GM21447 (cell line): Measurements from ENCODE around the gene MORC3.
A peak's percentile ranks its signal among the peaks of the same experiment; 100 is the strongest.
"Not testable (repeated sequence)": the region's sequence is repeated elsewhere in the genome, so short reads cannot be mapped to it uniquely, and the experiment has no call there.

Source experiments
- ATAC-seq: cut with Tn5 transposase; IDR thresholded peaks from one replicate; pipeline ENCODE4 v1.9.1; 2021; ENCODE audit not compliant: unreplicated experiment

MORC3 gene

DNA sequence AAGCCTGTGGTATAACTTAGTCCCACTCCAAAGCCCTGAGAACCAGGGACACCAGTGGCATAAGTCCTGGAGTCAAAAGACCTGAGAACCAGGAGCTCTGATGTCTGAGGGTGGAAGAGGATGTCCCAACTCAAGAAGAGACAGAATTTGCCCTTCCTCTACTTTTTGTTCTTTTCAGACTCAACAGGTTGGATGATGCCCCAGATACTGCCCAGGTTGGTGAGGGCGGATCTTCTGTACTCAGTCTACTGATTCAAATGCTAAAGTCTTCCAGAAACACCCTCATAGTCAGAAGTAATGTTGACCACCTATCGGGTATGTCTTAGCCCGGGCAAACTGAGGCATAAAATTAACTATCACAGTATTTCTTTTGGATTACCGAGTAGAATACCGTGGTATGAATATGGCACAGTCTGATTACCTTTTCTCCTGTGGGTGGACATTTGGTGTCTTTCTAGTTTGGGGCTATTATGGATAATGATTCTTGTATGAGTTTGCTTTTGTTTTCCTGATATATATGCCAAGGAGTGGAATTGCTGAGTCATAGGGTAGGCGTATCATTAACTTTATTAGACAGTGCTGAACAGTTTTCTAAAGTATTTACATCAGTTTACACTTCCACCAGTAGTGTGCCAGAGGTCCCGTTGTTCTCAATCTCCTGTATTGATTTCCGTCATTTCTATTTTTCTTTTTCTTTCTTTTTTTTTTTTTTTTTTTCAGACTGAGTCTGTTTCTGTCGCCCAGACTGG lies 62.0 kb downstream of the MORC3 start:
- ATAC-seq: no peak

- ATAC-seq: not testable (repeated sequence)
Measured at GRCh38 chr21:36382722-36383121, 62.7 kb downstream of the MORC3 start.

GRCh38 chr21:36384885-36385232 lies 64.9 kb downstream of the MORC3 start:
- ATAC-seq: peak; percentile 12

DNA sequence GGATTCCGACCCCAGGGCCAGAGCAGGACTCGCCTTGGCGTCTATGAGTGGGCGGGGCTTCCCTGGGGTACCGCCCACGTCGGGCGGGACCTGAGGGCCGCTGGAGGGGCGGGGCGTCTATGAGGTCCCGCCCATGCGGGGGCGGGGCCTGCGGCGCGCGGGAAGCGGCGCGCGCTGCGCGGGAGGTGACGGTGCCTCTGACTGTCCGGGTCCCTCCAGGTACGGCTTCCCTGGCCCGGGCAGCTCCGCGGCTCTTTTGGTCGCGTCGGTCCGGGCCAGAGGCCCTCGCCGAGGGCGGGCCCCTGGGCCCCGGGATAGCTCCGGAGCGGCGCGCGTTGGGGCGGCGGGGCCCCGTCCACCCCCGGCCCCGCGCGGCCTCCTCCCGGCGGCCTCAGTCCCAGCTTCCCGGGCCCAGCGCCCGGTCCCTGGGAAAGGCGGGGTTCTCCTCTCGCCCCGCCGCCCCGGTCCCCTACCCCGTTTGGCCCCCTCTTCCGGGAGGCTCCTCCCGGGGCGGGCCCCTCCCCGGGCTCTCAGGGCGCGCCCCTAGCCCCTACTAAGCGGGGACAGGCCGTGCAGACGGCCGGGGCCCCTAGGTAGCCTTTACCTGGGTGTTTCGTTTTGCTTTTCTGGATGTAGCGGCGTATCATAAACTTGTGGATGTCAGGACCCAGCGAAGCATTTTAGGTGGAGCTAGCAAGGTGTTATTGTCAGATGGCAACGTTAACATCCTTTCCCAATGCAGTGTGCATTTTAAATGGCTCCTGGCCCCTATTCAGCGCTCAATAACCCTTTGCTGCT lies 65.4 kb downstream of the MORC3 start, which contains the start of gene CHAF1B:
TSS of gene CHAF1B (plus strand) at position 160 of the 798 bp plus-strand sequence. CDS start 745 bp downstream, outside the sequence.
- ATAC-seq: peak; percentile 85

DNA sequence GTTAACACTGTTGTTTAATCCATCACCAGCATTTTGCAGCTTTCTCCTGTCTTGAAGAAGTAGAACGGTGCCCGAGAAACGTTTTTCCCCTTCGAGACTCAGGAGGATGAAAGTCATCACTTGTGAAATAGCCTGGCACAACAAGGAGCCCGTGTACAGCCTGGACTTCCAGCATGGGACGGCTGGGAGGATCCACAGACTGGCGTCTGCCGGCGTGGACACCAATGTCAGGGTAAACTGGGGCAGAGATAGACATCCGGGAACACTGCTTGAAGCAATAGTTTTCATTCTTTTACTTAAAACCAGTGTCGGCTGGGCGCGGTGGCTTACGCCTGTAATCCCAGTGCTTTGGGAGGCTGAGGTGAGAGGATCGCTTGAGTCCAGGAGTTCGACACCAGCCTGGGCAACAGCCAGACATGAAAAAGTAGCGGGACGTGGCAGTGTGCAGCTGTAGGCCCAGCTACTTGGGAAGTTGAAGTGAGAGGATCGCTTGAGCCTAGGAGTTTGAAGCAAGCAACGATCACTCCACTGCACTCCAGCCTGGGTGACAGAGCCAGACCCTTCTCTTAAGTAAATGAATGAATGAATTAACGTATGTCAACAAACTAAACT lies 66.1 kb downstream of the MORC3 start:
- ATAC-seq: no peak

DNA sequence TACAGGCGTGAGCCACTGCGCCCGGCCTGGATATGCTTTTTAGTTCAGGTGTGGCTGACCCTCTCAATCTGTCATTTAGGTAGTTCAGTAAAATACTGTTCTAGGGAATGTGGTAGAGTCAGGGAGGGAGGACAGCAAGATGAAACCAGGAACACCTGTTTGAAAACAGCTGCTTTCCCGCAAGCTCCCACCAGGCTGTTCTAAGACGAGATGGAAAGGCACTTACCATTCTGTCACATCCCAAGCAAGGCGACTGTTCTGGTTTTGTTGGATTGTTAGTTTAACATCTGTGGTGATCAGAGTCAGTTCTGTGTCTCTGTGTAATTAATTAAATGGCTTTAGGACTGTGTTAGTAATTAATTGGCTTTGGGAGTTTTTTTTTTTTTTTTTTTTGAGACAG lies 68.1 kb downstream of the MORC3 start:
- no peak for ATAC-seq

- no peak for ATAC-seq
Measured at GRCh38 chr21:36388835-36389234, 68.8 kb downstream of the MORC3 start.

GRCh38 chr21:36391649-36392048 lies 71.7 kb downstream of the MORC3 start:
- not testable (repeated sequence) for ATAC-seq

DNA sequence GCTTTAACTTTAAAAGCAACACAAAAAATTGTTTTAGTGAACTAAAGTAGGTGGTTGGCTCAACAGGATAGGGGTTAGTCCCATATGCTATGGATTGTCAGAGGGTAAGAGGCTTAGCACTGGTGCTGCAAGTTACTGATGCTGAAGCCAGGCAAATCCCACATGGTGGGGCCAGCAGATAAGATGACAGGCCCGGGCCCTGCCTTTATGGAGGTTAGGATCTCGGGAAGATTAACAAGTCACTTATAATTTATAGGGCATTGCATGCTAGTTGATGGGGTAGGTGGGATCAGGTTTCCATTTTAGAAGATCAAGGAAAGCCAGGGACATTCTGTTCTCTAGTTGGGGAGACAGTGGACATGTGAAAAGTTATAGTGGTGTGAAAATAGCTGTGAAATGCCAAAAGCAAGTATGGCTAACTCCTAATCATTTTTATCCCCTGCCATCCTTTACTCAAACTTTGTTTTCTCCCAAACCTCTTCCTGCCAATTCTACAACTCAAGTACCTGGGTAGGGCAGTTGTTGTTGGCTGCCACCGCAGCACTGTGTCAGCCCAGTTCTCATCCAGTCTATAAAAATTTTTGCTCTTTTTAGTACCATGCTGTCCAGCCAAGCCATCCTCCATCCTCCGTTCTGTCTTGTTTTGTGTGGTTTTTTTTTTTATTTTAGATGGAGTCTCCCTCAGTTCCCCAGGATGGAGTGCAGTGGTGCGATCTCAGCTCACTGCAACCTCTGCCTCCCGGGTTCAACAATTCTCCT lies 75.5 kb downstream of the MORC3 start:
- ATAC-seq: no peak

GRCh38 chr21:36396325-36396724 lies 76.3 kb downstream of the MORC3 start:
- no peak for ATAC-seq

DNA sequence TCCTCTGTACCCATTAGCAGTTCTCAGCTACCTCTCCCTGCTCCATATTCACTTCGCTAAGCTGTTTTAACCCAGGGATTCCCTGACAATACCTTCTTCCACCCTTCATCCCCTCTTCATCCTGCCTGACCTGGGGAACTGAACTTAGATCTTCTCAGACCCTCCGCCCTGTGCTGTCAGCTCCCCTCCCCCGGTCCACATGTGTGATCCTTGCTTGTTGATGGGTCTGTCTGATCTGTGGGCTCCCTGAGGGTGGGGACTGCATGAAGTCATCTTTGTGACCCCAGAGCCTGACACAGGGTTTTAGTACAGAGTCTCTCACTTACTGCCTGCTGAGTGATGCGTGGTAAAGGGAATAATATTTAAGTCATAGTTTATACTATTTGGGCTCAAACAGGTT lies 77.0 kb downstream of the MORC3 start:
- ATAC-seq: no peak

DNA sequence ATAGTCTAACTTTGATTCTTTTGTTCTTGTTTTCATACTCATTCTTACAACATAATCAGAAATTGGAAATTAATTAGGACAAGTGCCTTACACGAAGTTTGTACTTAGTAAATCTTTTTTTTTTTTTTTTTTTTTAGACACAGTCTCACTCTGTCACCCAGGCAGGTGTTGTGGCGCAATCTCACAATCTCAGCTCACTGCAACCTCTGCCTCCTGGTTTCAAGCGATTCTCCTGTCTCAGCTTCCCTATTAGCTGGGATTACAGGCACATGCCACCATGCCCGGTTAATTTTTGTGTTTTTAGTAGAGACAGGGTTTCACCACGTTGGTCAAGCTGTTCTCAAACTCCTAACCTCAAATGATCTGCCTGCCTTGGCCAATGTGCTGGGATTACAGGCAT lies 77.6 kb downstream of the MORC3 start:
- no peak for ATAC-seq

- ATAC-seq: not testable (repeated sequence)
Measured at GRCh38 chr21:36399736-36400135, 79.7 kb downstream of the MORC3 start.

- ATAC-seq: no peak
Measured at GRCh38 chr21:36400719-36401118, 80.7 kb downstream of the MORC3 start.

DNA sequence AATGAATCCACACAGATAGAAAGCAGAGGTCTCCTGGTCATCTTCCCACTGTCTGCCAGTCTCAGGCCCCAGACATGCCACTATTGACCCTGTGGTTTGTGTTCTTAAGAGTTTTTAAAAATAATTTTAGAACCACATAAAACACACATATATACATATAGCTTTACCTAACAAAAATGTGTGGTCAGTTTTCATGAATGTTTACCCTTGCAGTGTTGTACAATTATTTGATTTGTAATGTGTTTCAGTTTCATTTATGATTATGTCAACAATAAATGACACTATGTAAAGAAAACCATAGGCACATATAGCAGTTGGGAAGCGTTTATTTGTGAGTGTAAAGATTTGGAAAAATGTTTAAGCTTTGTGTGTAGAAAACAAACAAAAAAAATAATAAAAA lies 82.3 kb downstream of the MORC3 start:
- no peak for ATAC-seq

- no peak for ATAC-seq
Measured at GRCh38 chr21:36403713-36404112, 83.7 kb downstream of the MORC3 start.

- no peak for ATAC-seq
Measured at GRCh38 chr21:36408568-36408967, 88.6 kb downstream of the MORC3 start.

DNA sequence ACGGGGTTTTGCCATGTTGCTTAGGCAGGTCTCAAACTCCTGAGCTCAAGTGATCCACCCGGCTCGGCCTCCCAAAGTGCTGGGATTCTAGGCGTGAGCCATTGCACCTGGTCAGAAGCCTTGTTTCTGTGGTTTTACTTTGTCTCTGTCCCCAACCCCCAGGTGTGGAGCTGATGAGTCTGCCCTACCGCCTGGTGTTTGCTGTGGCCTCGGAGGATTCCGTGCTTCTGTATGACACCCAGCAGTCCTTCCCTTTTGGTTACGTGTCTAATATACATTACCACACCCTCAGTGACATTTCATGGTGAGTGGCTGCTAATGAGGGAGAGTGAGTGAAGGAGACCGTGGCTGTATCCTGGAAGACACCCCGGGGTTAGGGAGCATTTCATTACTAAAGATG lies 91.3 kb downstream of the MORC3 start:
- no peak for ATAC-seq

- ATAC-seq: no peak
Measured at GRCh38 chr21:36412916-36413315, 92.9 kb downstream of the MORC3 start.

- no peak for ATAC-seq
Measured at GRCh38 chr21:36415375-36415774, 95.4 kb downstream of the MORC3 start.

- ATAC-seq: no peak
Measured at GRCh38 chr21:36419241-36419640, 99.2 kb downstream of the MORC3 start.
